GM12878 (cell line): ENCODE results near the gene OR52M1. TPM values are rescaled to one million over a fixed set of nuclear protein-coding genes. Genes with fewer than 3 reads are reported as not detected.

ENCODE experiments used
- ATAC-seq: fragments of 200-7000 bp; cut with Tn5 transposase; 3 replicates; pipeline ENCODE4 v1.9.1; 2020; ENCODE audit warnings: mild to moderate bottlenecking, moderate library complexity
- BruUV-seq: library from RNA; stranded (reverse); fragments of 400-500 nt; replicated peaks from 2 replicates; lab custom pipeline; 2021; lab: Mats Ljungman, UMichigan
- CTCF ChIA-PET: fragments of 300-600 bp; sonication (Branson Sonifier 250); formaldehyde crosslinking; extraction: SDS; loops from one replicate; lab custom pipeline; 2021; ENCODE audit warnings: inconsistent platforms; lab: Yijun Ruan, JAX
- POLR2A ChIA-PET: fragments of 350-600 bp; formaldehyde crosslinking; extraction: SDS; loops from one replicate; lab custom pipeline; 2021; ENCODE audit warnings: inconsistent platforms; lab: Charles Lee
- RAD21 ChIA-PET: fragments of 300-600 bp; sonication (Branson Sonifier 250); formaldehyde crosslinking; loops from one replicate; lab custom pipeline; 2023; ENCODE audit warnings: antibody characterized with exemption; ENCODE audit not compliant: unreplicated experiment; lab: Charles Lee
- SMC1A ChIA-PET: fragments of 300-600 bp; sonication (Branson Sonifier 250); formaldehyde crosslinking; loops from one replicate; lab custom pipeline; 2023; ENCODE audit not compliant: unreplicated experiment, uncharacterized antibody; lab: Charles Lee
- DNase-seq: peaks from one replicate; pipeline ENCODE4 v3.0.0-alpha.2; 2011; ENCODE audit warnings: low read depth, low spot score
- FAIRE-seq: peaks from 3 replicates; lab custom pipeline; 2011; peaks lifted over from hg19 to GRCh38; lab: Jason Lieb, UNC
- H2AFZ ChIP-seq: 2 replicates; pipeline ENCODE4 v1.6.0; 2011; ENCODE audit warnings: low read depth, low read length, control low read depth; ENCODE audit not compliant: control insufficient read depth
- H3K27ac ChIP-seq: 2 replicates; pipeline ENCODE4 v1.5.1; 2011; ENCODE audit warnings: control low read depth; ENCODE audit not compliant: control insufficient read depth, insufficient read depth
- H3K27me3 ChIP-seq, 2 experiments: replicated peaks in 1 of 2; 2 replicates each; pipeline versions ENCODE4 v1.6.0 to v1.6.1; 2011; ENCODE audit warnings: low read length in 1 of 2; ENCODE audit not compliant: control insufficient read depth in 2 of 2, insufficient read depth in 2 of 2
- H3K36me3 ChIP-seq, 2 experiments: 2 replicates each; pipeline ENCODE4 v1.5.1; 2011; ENCODE audit warnings: low read length in 1 of 2; ENCODE audit not compliant: control insufficient read depth in 2 of 2, insufficient read depth in 2 of 2
- H3K4me1 ChIP-seq: 2 replicates; pipeline ENCODE4 v1.6.1; 2011; ENCODE audit warnings: mild to moderate bottlenecking, low read length, moderate library complexity, mixed read lengths; ENCODE audit not compliant: control insufficient read depth, insufficient read depth
- H3K4me2 ChIP-seq: 2 replicates; pipeline ENCODE4 v1.6.0; 2011; ENCODE audit warnings: control low read depth; ENCODE audit not compliant: control insufficient read depth, insufficient read depth
- H3K4me3 ChIP-seq: fragments of 200-600 bp; sonication (generic); 2 replicates; pipeline ENCODE4 v1.5.1; 2016
- H3K79me2 ChIP-seq: 2 replicates; pipeline ENCODE4 v1.6.0; 2011; ENCODE audit warnings: low read length; ENCODE audit not compliant: control insufficient read depth, insufficient read depth
- H3K9ac ChIP-seq: 2 replicates; pipeline ENCODE4 v1.8.0; 2011; ENCODE audit warnings: low read length, control low read depth, mixed read lengths; ENCODE audit not compliant: control insufficient read depth, insufficient read depth
- H3K9me3 ChIP-seq: replicated peaks from 3 replicates; pipeline ENCODE4 v1.5.1; 2011; ENCODE audit warnings: mild to moderate bottlenecking, low read length; ENCODE audit not compliant: control insufficient read depth, insufficient read depth
- H4K20me1 ChIP-seq: 2 replicates; pipeline ENCODE4 v1.6.0; 2011; ENCODE audit not compliant: control insufficient read depth, insufficient read depth
- EGR1 ChIP-seq, 2 experiments: IDR thresholded peaks; 1 replicate in 1 of 2; 2 replicates in 1 of 2; pipeline ENCODE4 v1.6.1; 2011 to 2012; ENCODE audit warnings: low read depth in 2 of 2, low read length in 2 of 2, borderline replicate concordance in 1 of 2, mild to moderate bottlenecking in 1 of 2, moderate library complexity in 1 of 2
- IKZF2 ChIP-seq, 2 experiments: fragments of 450-650 bp; IDR thresholded peaks; 2 replicates each; pipeline ENCODE4 v1.6.1; 2017; ENCODE audit warnings: mild to moderate bottlenecking in 2 of 2, moderate library complexity in 2 of 2
- WRNIP1 ChIP-seq: IDR thresholded peaks from 2 replicates; pipeline ENCODE4 v1.6.1; 2011; ENCODE audit warnings: low read depth, low read length, improper control_type of control experiment, borderline replicate concordance
- WGBS: methylation state at CpG from one replicate; pipeline ENCODE4 v1.1.6; 2016; ENCODE audit warnings: low lambda C conversion rate; ENCODE audit not compliant: insufficient replicate concordance, insufficient coverage; ENCODE audit errors: missing lambda C conversion rate; 5-methylcytosine and 5-hydroxymethylcytosine counted together
- in situ Hi-C: fragments of 300-500 bp; cut with MboI; formaldehyde crosslinking; loops from 9 replicates; pipeline ENCODE4 v1.14.3; 2018; ENCODE audit warnings: mixed read lengths
- intact Hi-C: fragments of 100-400 bp; cut with micrococcal nuclease; formaldehyde crosslinking; loops from one replicate; pipeline ENCODE4 v1.14.2; 2022; ENCODE audit not compliant: unreplicated experiment
- polyA plus RNA-seq, 11 experiments: library from polyadenylated mRNA; depleted of rRNA in 4 of 11; unstranded in 6 of 11; stranded (reverse) in 5 of 11; fragments of >200 nt; fragmentation: Nextera tagmentation in 4 of 11; fragmentation: Illumina TruSeq in 1 of 11; extraction: Ambion mirVana in 4 of 11; extraction: Trizol in 1 of 11; gene quantifications; 1 replicate in 1 of 11; 2 replicates in 10 of 11; pipeline versions ENCODE4 v1.2.1 to v1.2.3, GENCODE V29; 2011 to 2016; ENCODE audit warnings: inconsistent platforms in 2 of 11, missing spikeins in 2 of 11, low read depth in 1 of 11
- total RNA-seq, 4 experiments: library from RNA; depleted of rRNA in 3 of 4; stranded (reverse); fragments of >200 nt in 3 of 4; fragmentation: Illumina TruSeq in 1 of 4; extraction: Trizol in 1 of 4; gene quantifications; 2 replicates each; pipeline versions ENCODE4 v1.2.1 to v1.2.3, GENCODE V29; 2013 to 2021
- TF ChIP-seq, protein P1 (sequence below): IDR thresholded peaks from 2 replicates; pipeline ENCODE4 v1.6.1; 2012; ENCODE audit warnings: improper control_type of control experiment, low read depth, low read length; ENCODE audit not compliant: insufficient replicate concordance
- TF ChIP-seq, protein P2 (sequence below): fragments of 450-650 bp; IDR thresholded peaks from 2 replicates; pipeline ENCODE4 v1.6.1; 2014; ENCODE audit warnings: mild to moderate bottlenecking

Gene OR52M1
- total and polyA plus RNA-seq, 10 of the 15 experiments (the other 5 are each of a cell fraction or from before 2014, with no cell fraction given) = not detected

DNA sequence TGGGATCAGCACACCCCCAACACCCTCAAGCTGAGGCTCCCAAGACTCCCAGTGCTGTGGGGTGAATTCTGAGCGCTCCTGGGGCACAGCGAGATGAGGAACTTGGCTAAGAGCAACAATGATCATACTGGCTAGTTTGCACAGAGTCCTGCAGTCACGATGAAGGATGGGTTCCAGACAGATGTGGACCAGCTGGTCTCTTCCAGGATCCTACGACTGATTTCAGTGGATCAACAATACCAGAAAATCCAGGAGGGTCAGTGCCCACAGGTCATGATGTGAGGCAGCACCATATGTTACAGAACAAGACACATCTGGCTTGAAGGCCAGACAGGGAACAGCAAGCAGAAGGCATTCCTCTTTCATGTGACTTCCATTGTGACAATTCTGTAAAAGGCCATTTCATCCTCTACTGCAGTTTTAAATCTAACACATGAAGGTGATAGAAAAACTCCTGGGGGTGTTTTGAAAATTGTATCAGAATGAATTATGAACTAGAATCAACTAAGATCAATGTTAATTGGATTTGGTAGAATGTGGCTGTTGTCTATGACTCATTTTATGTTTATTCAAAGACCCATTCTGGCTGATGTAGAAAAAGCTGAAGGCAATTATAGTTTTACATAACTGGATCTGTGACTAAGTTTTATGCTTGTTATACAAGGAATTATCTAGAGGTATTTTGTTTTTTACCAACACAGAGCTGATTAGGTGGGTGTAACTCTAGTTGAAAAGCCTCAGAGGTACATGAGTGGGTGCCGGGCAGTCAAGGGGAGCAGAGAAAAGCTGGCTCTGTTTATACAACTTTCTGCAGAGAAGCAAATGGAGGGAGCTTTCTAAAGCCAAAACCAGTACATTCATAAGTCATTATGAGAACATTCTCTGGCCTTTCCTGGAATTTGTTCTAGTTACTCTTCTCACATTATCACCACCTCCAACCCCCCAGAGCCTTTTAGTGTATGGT lies 33.4 kb upstream of the OR52M1 start:
- CTCF ChIA-PET = no interaction called here
- RAD21 ChIA-PET = no interaction called here
- Histone ChIP-seq H3K36me3 (no peaks in the 10 kb centered on the region), H3K79me2 (no peaks in the 10 kb centered on the region), H3K9ac (no peak overlapping the region), H4K20me1 (no peaks in the 10 kb centered on the region), H3K4me1 (no peaks in the 10 kb centered on the region), H3K9me3 (no peaks in the 10 kb centered on the region)
- no TSS peak for BruUV-seq
- DNase-seq = no peak
- in situ Hi-C loops (no loop called here), intact Hi-C loops (no loop called here)
- 18% methylated on average over 5 of the region's 5 CpGs for WGBS
- no peak for ATAC-seq
- TF ChIP-seq WRNIP1 = no peak
- TF ChIP-seq EGR1 (IDR thresholded peaks at IDR 0.05; ENCODE audit: borderline replicate concordance in 1 of 2, low read depth in 2 of 2, low read length in 2 of 2) = no peak
- TF ChIP-seq, protein P1, sequence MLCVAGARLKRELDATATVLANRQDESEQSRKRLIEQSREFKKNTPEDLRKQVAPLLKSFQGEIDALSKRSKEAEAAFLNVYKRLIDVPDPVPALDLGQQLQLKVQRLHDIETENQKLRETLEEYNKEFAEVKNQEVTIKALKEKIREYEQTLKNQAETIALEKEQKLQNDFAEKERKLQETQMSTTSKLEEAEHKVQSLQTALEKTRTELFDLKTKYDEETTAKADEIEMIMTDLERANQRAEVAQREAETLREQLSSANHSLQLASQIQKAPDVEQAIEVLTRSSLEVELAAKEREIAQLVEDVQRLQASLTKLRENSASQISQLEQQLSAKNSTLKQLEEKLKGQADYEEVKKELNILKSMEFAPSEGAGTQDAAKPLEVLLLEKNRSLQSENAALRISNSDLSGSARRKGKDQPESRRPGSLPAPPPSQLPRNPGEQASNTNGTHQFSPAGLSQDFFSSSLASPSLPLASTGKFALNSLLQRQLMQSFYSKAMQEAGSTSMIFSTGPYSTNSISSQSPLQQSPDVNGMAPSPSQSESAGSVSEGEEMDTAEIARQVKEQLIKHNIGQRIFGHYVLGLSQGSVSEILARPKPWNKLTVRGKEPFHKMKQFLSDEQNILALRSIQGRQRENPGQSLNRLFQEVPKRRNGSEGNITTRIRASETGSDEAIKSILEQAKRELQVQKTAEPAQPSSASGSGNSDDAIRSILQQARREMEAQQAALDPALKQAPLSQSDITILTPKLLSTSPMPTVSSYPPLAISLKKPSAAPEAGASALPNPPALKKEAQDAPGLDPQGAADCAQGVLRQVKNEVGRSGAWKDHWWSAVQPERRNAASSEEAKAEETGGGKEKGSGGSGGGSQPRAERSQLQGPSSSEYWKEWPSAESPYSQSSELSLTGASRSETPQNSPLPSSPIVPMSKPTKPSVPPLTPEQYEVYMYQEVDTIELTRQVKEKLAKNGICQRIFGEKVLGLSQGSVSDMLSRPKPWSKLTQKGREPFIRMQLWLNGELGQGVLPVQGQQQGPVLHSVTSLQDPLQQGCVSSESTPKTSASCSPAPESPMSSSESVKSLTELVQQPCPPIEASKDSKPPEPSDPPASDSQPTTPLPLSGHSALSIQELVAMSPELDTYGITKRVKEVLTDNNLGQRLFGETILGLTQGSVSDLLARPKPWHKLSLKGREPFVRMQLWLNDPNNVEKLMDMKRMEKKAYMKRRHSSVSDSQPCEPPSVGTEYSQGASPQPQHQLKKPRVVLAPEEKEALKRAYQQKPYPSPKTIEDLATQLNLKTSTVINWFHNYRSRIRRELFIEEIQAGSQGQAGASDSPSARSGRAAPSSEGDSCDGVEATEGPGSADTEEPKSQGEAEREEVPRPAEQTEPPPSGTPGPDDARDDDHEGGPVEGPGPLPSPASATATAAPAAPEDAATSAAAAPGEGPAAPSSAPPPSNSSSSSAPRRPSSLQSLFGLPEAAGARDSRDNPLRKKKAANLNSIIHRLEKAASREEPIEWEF = no peak
- TF ChIP-seq, protein P2, sequence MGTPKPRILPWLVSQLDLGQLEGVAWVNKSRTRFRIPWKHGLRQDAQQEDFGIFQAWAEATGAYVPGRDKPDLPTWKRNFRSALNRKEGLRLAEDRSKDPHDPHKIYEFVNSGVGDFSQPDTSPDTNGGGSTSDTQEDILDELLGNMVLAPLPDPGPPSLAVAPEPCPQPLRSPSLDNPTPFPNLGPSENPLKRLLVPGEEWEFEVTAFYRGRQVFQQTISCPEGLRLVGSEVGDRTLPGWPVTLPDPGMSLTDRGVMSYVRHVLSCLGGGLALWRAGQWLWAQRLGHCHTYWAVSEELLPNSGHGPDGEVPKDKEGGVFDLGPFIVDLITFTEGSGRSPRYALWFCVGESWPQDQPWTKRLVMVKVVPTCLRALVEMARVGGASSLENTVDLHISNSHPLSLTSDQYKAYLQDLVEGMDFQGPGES = no peak
- TF ChIP-seq IKZF2 (IDR thresholded peaks at IDR 0.05) = no peak
- TF ChIP-seq, all 136 proteins: peak for 0
- Histone ChIP-seq H3K4me3 (no peak overlapping the region), H2AFZ (no peak overlapping the region), H3K4me2 (no peak overlapping the region), H3K27me3 (no peaks in the 10 kb centered on the region), H3K27ac (no peak overlapping the region)
- no peak for FAIRE-seq
- ChIA-PET SMC1A (no interaction called here), POLR2A (no interaction called here)
